Measurements from ENCODE around the gene KLK11. TPM values are rescaled to one million over a fixed set of nuclear protein-coding genes. Genes with fewer than 3 reads are reported as not detected.

Gene KLK11
- total and polyA plus RNA-seq, 4 donors: 0.07 to 0.25 TPM; not detected in 2

GRCh38 chr19:50977626-50978025, 48.8 kb downstream of the KLK11 start:
- H3K4me3 ChIP-seq (ENCODE audit: low read depth in 1 of 3, low read length in 3 of 3): no peak overlapping the region
- no peak for DNase-seq (ENCODE audit: low spot score)
- H3K9me3 ChIP-seq (ENCODE audit: control insufficient read depth in 4 of 4, low read length in 3 of 4): no peaks in the 10 kb centered on the region
- 76% methylated on average over 4 of the region's 4 CpGs for WGBS
- no peak overlapping the region for H3K27ac ChIP-seq (ENCODE audit: low read depth in 1 of 2, low read length in 2 of 2)
- peaks cover 0 to 3% (median under 1%) of the 10 kb centered on the region in 4 donors for H3K27me3 ChIP-seq (ENCODE audit: control insufficient read depth in 4 of 4, insufficient read depth in 4 of 4, low read length in 3 of 4)
- H3K4me1 ChIP-seq (ENCODE audit: control insufficient read depth in 4 of 4, insufficient read depth in 4 of 4, low read length in 3 of 4): no peaks in the 10 kb centered on the region
- no peaks in the 10 kb centered on the region for H3K36me3 ChIP-seq (ENCODE audit: control insufficient read depth in 4 of 4, insufficient read depth in 3 of 4, low read depth in 1 of 4, low read length in 3 of 4)
- no peak overlapping the region for H3K9ac ChIP-seq (ENCODE audit: low read depth in 1 of 2, low read length in 2 of 2)
- TF ChIP-seq JUND (IDR thresholded peaks at IDR 0.05) (no peak), RXRA (IDR thresholded peaks at IDR 0.05) (no peak), EGR1 (IDR thresholded peaks at IDR 0.05; ENCODE audit: low read depth in 2 of 2) (no peak), FOXA2 (IDR thresholded peaks at IDR 0.05) (no peak), HNF4A (conservative IDR thresholded peaks at IDR 0.05) (no peak), CTCF (IDR thresholded peaks at IDR 0.05; ENCODE audit: low read depth, low read length, missing input control) (no peak), ATF3 (IDR thresholded peaks at IDR 0.05) (no peak), GABPA (IDR thresholded peaks at IDR 0.05 in 1 of 2, conservative IDR thresholded peaks at IDR 0.05 in 1 of 2) (no peak), TAF1 (conservative IDR thresholded peaks at IDR 0.05) (no peak), FOXA1 (IDR thresholded peaks at IDR 0.05) (no peak), HNF4G (IDR thresholded peaks at IDR 0.05) (no peak), SP1 (IDR thresholded peaks at IDR 0.05) (no peak)

GRCh38 chr19:50975766-50976165, 50.6 kb downstream of the KLK11 start:
- no peaks in the 10 kb centered on the region for H3K9me3 ChIP-seq (ENCODE audit: control insufficient read depth in 4 of 4, low read length in 3 of 4)
- TF ChIP-seq ATF3 (IDR thresholded peaks at IDR 0.05): no peak
- no peak for TF ChIP-seq JUND (IDR thresholded peaks at IDR 0.05)
- no peak for TF ChIP-seq EGR1 (IDR thresholded peaks at IDR 0.05; ENCODE audit: low read depth in 2 of 2)
- TF ChIP-seq ZBTB33 (IDR thresholded peaks at IDR 0.05): no peak
- TF ChIP-seq REST (IDR thresholded peaks at IDR 0.05): no peak
- no peak for TF ChIP-seq RAD21 (IDR thresholded peaks at IDR 0.05)
- no peak for TF ChIP-seq HNF4G (IDR thresholded peaks at IDR 0.05)
- no peak for TF ChIP-seq YY1 (IDR thresholded peaks at IDR 0.05)
- no peaks in the 10 kb centered on the region for H3K36me3 ChIP-seq (ENCODE audit: control insufficient read depth in 4 of 4, insufficient read depth in 3 of 4, low read depth in 1 of 4, low read length in 3 of 4)
- no peak overlapping the region for H3K4me3 ChIP-seq (ENCODE audit: low read depth in 1 of 3, low read length in 3 of 3)
- H3K27me3 ChIP-seq (ENCODE audit: control insufficient read depth in 4 of 4, insufficient read depth in 4 of 4, low read length in 3 of 4): peaks cover 0 to 5% (median under 1%) of the 10 kb centered on the region in 4 donors
- no peak overlapping the region for H3K27ac ChIP-seq (ENCODE audit: low read depth in 1 of 2, low read length in 2 of 2)
- DNase-seq (ENCODE audit: low spot score): no peak
- WGBS: 22% methylated on average over 8 of the region's 8 CpGs
- no peaks in the 10 kb centered on the region for H3K4me1 ChIP-seq (ENCODE audit: control insufficient read depth in 4 of 4, insufficient read depth in 4 of 4, low read length in 3 of 4)
- no peak overlapping the region for H3K9ac ChIP-seq (ENCODE audit: low read depth in 1 of 2, low read length in 2 of 2)

Measured in liver (tissue), 9 donors.